ENCODE results near the gene UBR1.
A peak's percentile ranks its signal among the peaks of the same experiment; 100 is the strongest.
"Not testable (repeated sequence)": the region's sequence is repeated elsewhere in the genome, so short reads cannot be mapped to it uniquely, and the experiment has no call there.

UBR1 gene

DNA sequence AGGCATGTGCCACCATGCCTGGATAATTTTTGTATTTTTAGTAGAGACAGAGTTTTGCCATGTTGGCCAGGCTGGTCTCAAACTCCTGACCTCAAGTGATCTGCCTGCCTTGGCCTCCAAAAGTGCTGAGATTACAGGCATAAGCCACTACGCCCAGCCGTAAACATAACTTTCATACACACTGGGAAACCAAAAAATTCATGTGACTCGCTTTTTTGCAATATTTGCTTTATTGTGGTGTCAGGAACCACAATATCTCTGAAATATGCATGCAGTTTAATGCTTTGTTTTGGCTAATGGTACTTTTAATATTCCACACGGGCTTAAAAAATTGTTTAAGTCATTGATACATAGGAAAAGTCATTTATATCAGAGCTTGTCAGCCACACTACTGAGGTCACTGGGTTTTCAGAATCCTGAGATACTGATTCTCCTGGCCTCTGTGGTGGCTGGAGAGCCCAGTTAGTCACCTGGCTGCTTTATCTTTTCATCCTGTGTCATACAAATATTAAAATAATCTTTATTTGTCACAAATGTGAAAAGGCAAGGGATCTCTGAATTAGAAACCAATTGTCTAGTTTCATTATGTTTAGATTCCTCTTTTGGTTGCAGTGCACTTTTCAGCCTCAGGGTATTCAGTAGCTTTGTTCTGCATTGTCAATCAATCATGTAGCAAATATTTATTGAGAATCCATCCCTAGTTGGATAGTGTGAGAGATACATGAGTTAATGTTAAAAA is 37.5 kb upstream of the UBR1 start:
- no peak overlapping the region for H3K4me3 ChIP-seq (ENCODE audit: control insufficient read depth, low read depth, low read length)
- peak; percentile 7 for DNase-seq (ENCODE audit: low read depth)
- TF ChIP-seq, protein P1, sequence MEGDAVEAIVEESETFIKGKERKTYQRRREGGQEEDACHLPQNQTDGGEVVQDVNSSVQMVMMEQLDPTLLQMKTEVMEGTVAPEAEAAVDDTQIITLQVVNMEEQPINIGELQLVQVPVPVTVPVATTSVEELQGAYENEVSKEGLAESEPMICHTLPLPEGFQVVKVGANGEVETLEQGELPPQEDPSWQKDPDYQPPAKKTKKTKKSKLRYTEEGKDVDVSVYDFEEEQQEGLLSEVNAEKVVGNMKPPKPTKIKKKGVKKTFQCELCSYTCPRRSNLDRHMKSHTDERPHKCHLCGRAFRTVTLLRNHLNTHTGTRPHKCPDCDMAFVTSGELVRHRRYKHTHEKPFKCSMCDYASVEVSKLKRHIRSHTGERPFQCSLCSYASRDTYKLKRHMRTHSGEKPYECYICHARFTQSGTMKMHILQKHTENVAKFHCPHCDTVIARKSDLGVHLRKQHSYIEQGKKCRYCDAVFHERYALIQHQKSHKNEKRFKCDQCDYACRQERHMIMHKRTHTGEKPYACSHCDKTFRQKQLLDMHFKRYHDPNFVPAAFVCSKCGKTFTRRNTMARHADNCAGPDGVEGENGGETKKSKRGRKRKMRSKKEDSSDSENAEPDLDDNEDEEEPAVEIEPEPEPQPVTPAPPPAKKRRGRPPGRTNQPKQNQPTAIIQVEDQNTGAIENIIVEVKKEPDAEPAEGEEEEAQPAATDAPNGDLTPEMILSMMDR (conservative IDR thresholded peaks at IDR 0.05; ENCODE audit: control insufficient read depth, insufficient read depth, low read depth, low read length) = no peak

DNA sequence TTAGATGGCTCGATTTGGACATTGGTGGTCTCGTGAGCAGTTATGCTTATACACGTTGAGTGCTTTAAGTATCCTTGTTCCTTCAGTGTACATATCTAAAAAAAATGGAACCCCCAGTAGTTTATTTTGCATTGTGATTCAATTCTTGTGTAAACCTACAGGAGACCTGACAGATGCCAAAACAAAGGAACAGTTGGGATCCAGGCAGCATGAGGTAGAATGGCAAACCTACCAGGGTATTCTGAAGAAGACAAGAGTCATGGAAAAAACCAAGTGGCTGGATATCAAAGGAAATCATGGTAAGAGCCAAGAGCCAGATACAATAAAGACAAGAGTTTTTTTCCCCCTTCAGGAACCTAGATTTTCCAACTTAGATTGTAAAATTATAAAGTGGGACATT is 29.5 kb upstream of the UBR1 start:
- no peak overlapping the region for H3K4me3 ChIP-seq (ENCODE audit: control insufficient read depth, low read depth, low read length)
- TF ChIP-seq, protein P1 (conservative IDR thresholded peaks at IDR 0.05; ENCODE audit: control insufficient read depth, insufficient read depth, low read depth, low read length) = no peak

GRCh38 chr15:43134157-43134635 is 28.4 kb upstream of the UBR1 start:
- TF ChIP-seq, protein P1 (conservative IDR thresholded peaks at IDR 0.05; ENCODE audit: control insufficient read depth, insufficient read depth, low read depth, low read length) = no peak
- DNase-seq (ENCODE audit: low read depth) = no peak
- H3K4me3 ChIP-seq (ENCODE audit: control insufficient read depth, low read depth, low read length) = peak overlapping the region; percentile 73

More for the DNA sequence above, 29.5 kb upstream of the UBR1 start:
- DNase-seq (ENCODE audit: low read depth) = no peak

DNA sequence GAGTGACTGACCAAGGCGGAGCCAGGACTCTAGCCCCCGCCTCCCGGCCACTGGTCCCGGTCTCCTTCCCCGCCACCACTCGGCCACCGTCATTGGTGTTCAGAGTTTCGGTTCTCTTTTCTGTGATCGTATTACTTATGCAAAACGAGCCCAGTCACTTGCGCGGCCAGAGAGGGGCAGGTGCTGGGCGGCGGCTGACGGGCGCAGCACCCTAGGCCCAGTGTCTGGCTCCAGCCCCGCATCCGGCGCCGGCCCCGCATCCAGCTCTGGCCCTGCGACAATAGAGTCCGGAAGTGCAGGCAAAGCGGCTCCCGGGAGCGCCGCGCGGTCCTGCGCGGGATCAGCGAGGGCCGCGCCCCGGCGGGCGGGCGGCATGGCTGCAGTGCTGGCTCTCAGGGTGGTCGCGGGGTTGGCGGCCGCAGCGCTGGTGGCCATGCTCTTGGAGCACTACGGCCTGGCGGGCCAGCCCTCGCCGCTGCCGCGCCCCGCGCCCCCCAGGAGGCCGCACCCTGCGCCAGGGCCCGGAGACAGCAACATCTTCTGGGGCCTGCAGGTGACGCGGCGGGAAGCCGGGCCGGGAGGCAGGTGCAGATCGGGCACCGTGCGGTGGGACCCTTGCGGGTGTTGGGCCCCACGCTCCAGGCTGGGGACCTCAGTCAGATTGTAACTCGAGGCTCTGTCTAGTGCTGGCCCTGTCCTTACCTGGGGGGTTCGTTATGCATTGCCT is 27.8 kb upstream of the UBR1 start, which contains the start of gene TMEM62:
Gene TMEM62 (plus strand): TSS at position 157 of the 727 bp plus-strand sequence. CDS start 217 bp downstream, at position 374.
- TF ChIP-seq, protein P1 (conservative IDR thresholded peaks at IDR 0.05; ENCODE audit: control insufficient read depth, insufficient read depth, low read depth, low read length) = no peak
- peak; percentile 47 for DNase-seq (ENCODE audit: low read depth)
- H3K4me3 ChIP-seq (ENCODE audit: control insufficient read depth, low read depth, low read length) = peak within 1 kb of the TSS; percentile 73

DNA sequence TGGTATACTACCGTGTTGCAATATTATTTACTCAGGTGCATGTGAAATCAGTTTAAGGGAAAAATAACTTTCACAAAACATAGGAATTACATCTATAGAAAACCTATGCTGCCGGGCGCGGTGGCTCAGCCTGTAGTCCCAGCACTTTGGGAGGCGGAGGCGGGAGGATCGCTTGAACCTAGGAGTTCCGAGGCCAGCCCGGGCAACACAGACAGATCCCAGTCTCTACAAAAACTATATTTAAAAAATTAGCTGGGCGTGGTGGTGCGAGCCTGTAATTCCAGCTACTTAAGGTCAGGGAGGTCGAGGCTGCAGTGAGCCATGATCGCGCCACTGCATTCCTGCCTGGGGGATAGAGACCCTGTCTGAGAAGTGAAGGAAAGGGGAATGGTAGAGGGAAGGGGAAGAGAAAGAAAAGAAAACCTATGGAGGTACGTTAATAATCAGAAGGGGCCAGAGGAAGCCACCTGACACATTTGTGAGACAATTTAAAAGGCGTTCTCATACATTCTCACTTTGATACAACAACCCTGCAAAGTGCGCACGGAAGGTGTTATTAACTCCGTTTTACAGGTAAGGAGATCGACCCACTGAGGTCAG is 27.1 kb upstream of the UBR1 start:
- H3K4me3 ChIP-seq (ENCODE audit: control insufficient read depth, low read depth, low read length) = peak overlapping the region; percentile 73
- no peak for DNase-seq (ENCODE audit: low read depth)
- TF ChIP-seq, protein P1 (conservative IDR thresholded peaks at IDR 0.05; ENCODE audit: control insufficient read depth, insufficient read depth, low read depth, low read length) = no peak

DNA sequence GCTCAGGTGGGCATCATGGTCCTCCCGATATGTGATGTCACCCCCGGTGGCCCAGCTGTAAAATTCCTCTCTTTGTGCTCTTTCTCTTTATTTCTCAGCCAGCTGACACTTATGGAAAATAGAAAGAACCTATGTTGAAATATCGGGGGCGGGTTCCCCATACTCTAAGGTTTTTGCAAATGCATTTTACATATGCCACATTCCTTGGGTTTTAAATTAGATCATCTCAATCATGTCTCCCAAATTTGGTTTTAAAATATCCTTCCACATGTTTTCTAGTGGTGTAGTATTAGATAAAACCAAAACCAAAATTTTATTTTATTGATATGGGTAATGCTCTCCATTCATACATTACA is 23.1 kb upstream of the UBR1 start:
- TF ChIP-seq, protein P1 (conservative IDR thresholded peaks at IDR 0.05; ENCODE audit: control insufficient read depth, insufficient read depth, low read depth, low read length) = no peak
- DNase-seq (ENCODE audit: low read depth) = no peak
- H3K4me3 ChIP-seq (ENCODE audit: control insufficient read depth, low read depth, low read length) = no peak overlapping the region

DNA sequence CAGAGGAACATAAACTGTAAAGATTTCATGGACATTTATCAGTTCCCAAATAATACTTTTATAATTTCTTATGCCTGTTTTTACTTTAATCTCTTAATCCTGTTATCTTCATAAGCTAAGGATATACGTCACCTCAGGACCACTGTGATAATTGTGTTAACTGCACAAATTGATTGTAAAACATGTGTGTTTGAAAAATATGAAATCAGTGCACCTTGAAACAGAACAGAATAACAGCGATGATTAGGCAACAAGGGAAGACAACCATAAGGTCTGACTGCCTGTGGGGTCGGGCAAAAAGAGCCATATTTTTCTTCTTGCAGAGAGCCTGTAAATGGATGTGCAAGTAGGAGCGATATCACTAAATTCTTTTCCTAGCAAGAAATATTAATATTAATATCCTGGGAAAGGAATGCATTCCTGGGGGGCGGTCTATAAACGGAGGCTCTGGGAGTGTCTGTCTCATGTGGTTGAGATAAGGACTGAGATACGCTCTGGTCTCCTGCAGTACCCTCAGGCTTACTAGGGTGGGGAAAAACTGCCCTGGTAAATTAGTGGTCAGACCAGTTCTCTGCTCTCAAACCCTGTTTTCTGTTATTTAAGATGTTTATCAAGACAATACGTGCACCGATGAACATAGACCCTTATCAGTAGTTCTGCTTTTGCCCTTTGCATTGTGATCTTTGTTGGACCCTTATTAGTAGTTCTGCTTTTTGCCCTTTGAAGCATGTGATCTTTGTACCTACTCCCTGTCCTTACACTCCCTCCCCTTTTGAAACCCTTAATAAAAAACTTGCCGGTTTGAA is 22.5 kb upstream of the UBR1 start:
- H3K4me3 ChIP-seq (ENCODE audit: control insufficient read depth, low read depth, low read length); DNase-seq (ENCODE audit: low read depth): not testable (repeated sequence)

All from fibroblast of mammary gland (primary cell).